ENCODE results near the gene ASPHD2. TPM values are rescaled to one million over a fixed set of nuclear protein-coding genes. Genes with fewer than 3 reads are reported as not detected.

ASPHD2 gene
- total RNA-seq, 1 experiment from 2014 or later: 0.40 TPM

DNA sequence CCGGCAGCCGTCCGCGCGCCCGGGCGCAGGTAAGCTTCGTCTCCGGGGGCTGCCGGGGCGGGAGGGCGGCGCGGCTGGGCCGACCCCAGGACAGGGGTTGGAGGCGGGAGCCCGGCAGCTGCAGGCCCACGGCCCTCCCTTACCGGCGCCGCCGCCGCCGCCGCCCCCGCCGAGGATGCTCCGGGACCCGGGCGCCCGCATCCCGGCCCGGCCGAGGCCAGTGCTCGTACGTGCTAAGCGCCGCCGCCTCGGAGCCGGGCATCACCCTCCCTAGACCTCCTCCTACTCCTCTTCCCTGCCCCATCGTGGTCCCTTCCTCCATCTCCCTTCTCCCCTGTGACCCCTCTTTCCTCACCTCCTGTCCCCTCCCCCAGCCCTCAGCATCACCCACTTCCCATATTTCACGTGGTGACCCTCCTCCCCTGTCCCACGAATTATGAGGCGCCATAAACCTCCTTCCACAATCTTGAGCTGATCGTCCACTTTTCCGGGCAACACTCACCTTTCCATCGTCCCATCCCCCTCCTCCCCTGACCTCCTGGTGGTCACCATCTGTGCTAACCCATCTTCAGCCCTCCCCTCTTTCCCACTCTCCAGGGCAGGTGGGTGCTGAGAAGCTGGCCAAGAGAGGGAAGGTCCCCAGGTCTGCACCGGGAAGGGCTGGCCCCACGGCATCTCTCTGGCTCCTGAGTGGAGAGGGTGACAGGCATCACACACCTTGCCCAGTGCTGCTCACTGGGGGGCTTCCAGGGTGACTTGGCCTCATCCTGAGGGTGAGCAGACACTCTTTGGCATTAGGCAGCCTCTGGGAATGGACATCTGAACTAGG lies 612 bp downstream of the ASPHD2 start:
- no peaks in the 10 kb centered on the region for H3K9me3 Mint-ChIP-seq (ENCODE audit: low read depth, unreplicated experiment)
- no peak for DNase-seq
- H3K27ac Mint-ChIP-seq (ENCODE audit: unreplicated experiment): no peak overlapping the region
- peaks cover 89% of the 10 kb centered on the region for H3K27me3 Mint-ChIP-seq (ENCODE audit: unreplicated experiment)
- H3K36me3 Mint-ChIP-seq (ENCODE audit: insufficient read depth, unreplicated experiment): peaks cover 17% of the 10 kb centered on the region
- intact Hi-C loops (cut with micrococcal nuclease; ENCODE audit: unreplicated experiment): no loop called here
- H3K4me3 Mint-ChIP-seq (ENCODE audit: low read depth, unreplicated experiment): peak overlapping the region; percentile 84
- CTCF ChIA-PET: interaction anchor here (1.6 kb wide), 1 partner anchor 13 kb away, joined by 3 read pairs; no protein-coding TSS in a partner anchor
- no TSS peak for BruUV-seq (replicated peaks)
- TF ChIP-seq, protein P1, sequence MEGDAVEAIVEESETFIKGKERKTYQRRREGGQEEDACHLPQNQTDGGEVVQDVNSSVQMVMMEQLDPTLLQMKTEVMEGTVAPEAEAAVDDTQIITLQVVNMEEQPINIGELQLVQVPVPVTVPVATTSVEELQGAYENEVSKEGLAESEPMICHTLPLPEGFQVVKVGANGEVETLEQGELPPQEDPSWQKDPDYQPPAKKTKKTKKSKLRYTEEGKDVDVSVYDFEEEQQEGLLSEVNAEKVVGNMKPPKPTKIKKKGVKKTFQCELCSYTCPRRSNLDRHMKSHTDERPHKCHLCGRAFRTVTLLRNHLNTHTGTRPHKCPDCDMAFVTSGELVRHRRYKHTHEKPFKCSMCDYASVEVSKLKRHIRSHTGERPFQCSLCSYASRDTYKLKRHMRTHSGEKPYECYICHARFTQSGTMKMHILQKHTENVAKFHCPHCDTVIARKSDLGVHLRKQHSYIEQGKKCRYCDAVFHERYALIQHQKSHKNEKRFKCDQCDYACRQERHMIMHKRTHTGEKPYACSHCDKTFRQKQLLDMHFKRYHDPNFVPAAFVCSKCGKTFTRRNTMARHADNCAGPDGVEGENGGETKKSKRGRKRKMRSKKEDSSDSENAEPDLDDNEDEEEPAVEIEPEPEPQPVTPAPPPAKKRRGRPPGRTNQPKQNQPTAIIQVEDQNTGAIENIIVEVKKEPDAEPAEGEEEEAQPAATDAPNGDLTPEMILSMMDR (IDR thresholded peaks at IDR 0.05; ENCODE audit: unreplicated experiment): no peak
- no peaks in the 10 kb centered on the region for H3K4me1 Mint-ChIP-seq (ENCODE audit: low read depth, unreplicated experiment)

DNA sequence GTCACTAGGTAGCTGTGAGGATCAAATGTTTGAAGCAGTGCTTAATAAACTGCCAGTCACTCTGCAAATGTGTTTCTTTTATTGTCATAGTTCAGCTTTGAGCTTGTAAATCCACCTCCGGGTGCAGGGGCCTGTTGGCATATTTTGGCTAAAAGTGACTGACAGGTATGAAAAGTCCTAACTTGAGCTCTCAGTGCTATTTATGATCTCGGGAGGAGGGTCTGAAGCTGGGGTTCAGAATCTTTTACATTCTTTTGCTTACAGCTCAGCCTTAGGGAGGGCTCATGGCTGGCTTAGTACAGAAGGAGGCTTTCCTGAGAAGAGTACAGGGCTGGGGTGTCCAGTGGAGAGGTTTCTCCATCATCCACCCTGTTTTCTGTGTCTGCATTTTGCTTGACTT lies 1.5 kb downstream of the ASPHD2 start:
- CTCF ChIA-PET: interaction anchor here (1.0 to 1.6 kb wide), 3 partner anchors 11 to 69 kb away, joined by 3 to 4 read pairs (median 4); no protein-coding TSS in a partner anchor
- Mint-ChIP-seq H3K4me1 (ENCODE audit: low read depth, unreplicated experiment) (no peaks in the 10 kb centered on the region), H3K27ac (ENCODE audit: unreplicated experiment) (no peak overlapping the region)

DNA sequence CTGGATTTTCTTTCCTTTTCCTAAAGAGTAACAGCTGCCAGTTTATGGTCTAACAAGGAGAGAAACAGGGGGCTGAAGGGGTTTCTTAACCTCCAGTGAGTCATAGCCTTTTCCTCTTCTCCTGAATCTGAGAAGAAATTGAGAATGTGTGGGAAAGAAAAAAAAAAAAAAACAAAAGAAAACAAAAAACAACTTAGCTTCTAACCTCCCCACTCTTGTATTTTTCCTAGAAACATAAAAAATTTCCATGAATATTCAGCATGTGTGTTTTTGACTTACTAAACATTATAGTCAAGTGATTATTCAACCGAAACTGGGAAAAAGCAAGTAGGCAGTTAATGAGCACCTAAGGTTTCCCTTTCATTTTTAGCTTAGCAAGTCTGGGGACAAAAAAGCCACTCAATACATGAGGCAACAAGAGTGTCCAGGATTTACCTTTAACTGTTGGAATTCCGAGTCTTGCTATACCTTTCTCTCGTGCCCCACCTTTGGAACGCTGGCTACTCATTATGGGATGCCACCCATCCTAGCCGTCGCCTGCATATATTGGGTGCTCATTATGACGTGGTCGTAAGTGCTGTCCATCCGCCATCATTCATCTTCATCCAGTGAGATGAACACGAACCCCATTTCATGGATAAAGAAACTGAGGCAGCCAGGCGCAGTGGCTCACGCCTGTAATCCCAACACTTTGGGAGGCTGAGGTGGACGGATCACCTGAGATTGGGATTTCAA lies 2.4 kb downstream of the ASPHD2 start:
- Mint-ChIP-seq H3K4me3 (ENCODE audit: low read depth, unreplicated experiment) (no peak overlapping the region), H3K27ac (ENCODE audit: unreplicated experiment) (no peak overlapping the region), H3K27me3 (ENCODE audit: unreplicated experiment) (peaks cover 76% of the 10 kb centered on the region), H3K36me3 (ENCODE audit: insufficient read depth, unreplicated experiment) (peaks cover 17% of the 10 kb centered on the region), H3K9me3 (ENCODE audit: low read depth, unreplicated experiment) (no peaks in the 10 kb centered on the region), H3K4me1 (ENCODE audit: low read depth, unreplicated experiment) (peaks cover 4% of the 10 kb centered on the region)
- no peak for DNase-seq
- CTCF ChIA-PET: interaction anchor here (1.0 to 1.6 kb wide), 3 partner anchors 11 to 70 kb away, joined by 3 to 4 read pairs (median 4); no protein-coding TSS in a partner anchor
- TF ChIP-seq, protein P1 (IDR thresholded peaks at IDR 0.05; ENCODE audit: unreplicated experiment): no peak
- BruUV-seq (replicated peaks): no TSS peak
- intact Hi-C loops (cut with micrococcal nuclease; ENCODE audit: unreplicated experiment): no loop called here

More for the DNA sequence above, 1.5 kb downstream of the ASPHD2 start:
- Mint-ChIP-seq H3K27me3 (ENCODE audit: unreplicated experiment) (peaks cover 85% of the 10 kb centered on the region), H3K4me3 (ENCODE audit: low read depth, unreplicated experiment) (peak overlapping the region; percentile 84), H3K36me3 (ENCODE audit: insufficient read depth, unreplicated experiment) (peaks cover 17% of the 10 kb centered on the region), H3K9me3 (ENCODE audit: low read depth, unreplicated experiment) (no peaks in the 10 kb centered on the region)
- TF ChIP-seq, protein P1 (IDR thresholded peaks at IDR 0.05; ENCODE audit: unreplicated experiment): no peak
- intact Hi-C loops (cut with micrococcal nuclease; ENCODE audit: unreplicated experiment): no loop called here
- DNase-seq: no peak
- BruUV-seq (replicated peaks): no TSS peak

DNA sequence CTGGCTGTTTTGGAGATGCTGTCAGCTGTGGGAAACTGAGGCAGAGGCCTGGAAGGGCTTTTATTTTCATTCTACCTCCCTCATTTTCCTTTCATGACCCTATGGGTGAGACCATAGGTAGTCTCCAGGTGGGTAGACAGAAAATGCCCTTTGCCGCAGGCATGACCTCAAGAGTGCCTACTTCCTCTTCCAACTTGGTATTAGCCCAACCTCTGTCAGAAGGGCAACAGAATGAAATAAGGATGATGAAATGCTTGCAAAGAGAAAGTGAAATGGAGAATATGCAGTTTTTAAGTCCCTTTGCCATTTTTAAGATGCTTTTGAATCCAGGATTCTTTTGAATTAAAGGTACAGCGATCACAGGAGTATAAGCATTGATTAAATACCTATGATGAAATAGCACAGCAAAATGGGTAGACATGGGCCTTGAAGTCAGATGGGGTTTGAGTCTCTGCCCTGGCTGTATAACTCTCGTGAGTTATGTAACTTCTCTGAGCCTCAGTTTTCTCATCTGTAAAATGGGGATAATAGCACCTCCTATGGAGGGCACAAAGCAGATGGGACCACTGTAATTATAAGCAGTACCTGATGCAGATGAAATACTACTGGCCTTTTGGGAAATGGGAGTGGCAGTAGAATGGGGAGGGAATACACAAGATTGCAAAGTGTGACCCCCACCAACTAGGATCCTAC lies 3.7 kb downstream of the ASPHD2 start:
- CTCF ChIA-PET: no interaction called here
- TF ChIP-seq, protein P1 (IDR thresholded peaks at IDR 0.05; ENCODE audit: unreplicated experiment): no peak
- BruUV-seq (replicated peaks): no TSS peak

More for the DNA sequence above, 3.7 kb downstream of the ASPHD2 start:
- Mint-ChIP-seq H3K4me1 (ENCODE audit: low read depth, unreplicated experiment) (peaks cover 15% of the 10 kb centered on the region), H3K9me3 (ENCODE audit: low read depth, unreplicated experiment) (no peaks in the 10 kb centered on the region), H3K27ac (ENCODE audit: unreplicated experiment) (no peak overlapping the region), H3K27me3 (ENCODE audit: unreplicated experiment) (peaks cover 63% of the 10 kb centered on the region), H3K4me3 (ENCODE audit: low read depth, unreplicated experiment) (no peak overlapping the region), H3K36me3 (ENCODE audit: insufficient read depth, unreplicated experiment) (peaks cover 17% of the 10 kb centered on the region)
- no peak for DNase-seq
- intact Hi-C loops (cut with micrococcal nuclease; ENCODE audit: unreplicated experiment): no loop called here
